Heart right ventricle (tissue), 16 donors: ENCODE measurements around the gene NHS. TPM values are rescaled to one million over a fixed set of nuclear protein-coding genes. Genes with fewer than 3 reads are reported as not detected.

Experiments used
- ATAC-seq, 8 donors: fragments of 200-7000 bp; cut with Tn5 transposase; one replicate each; pipeline ENCODE4 v1.9.1; 2020; ENCODE audit warnings: mild to moderate bottlenecking in 8 of 8, moderate library complexity in 8 of 8, moderate number of reproducible peaks in 1 of 8
- DNase-seq, 2 donors: peaks; one replicate each; pipeline ENCODE4 v3.0.0-alpha.2; 2020
- H3K27ac ChIP-seq, 10 donors: fragments of 200-600 bp; sonication (generic) in 2 of 10; one replicate each; pipeline versions ENCODE4 v1.5.0 to v1.8.0; 2020 to 2022; ENCODE audit warnings: mild to moderate bottlenecking in 3 of 10
- H3K27me3 ChIP-seq, 7 donors: fragments of 200-600 bp; one replicate each; pipeline ENCODE4 v1.8.0; 2021 to 2022; ENCODE audit warnings: mild to moderate bottlenecking in 2 of 7
- H3K36me3 ChIP-seq, 9 donors: fragments of 200-600 bp; sonication (generic) in 1 of 9; one replicate each; pipeline versions ENCODE4 v1.5.0 to v1.8.0; 2020 to 2022; ENCODE audit warnings: mild to moderate bottlenecking in 2 of 9
- H3K4me1 ChIP-seq, 9 donors: fragments of 200-600 bp; sonication (generic) in 1 of 9; one replicate each; pipeline versions ENCODE4 v1.5.0 to v1.8.0; 2020 to 2022; ENCODE audit warnings: mild to moderate bottlenecking in 4 of 9
- H3K4me3 ChIP-seq, 10 donors: fragments of 200-600 bp; sonication (generic) in 2 of 10; one replicate each; pipeline versions ENCODE4 v1.5.0 to v1.8.0; 2020 to 2022; ENCODE audit warnings: mild to moderate bottlenecking in 7 of 10, moderate library complexity in 2 of 10
- H3K9me3 ChIP-seq, 11 donors: fragments of 200-600 bp in 10 of 11; sonication (generic) in 2 of 11; one replicate each; pipeline versions ENCODE4 v1.5.0 to v1.8.0; 2013 to 2022; ENCODE audit warnings: mild to moderate bottlenecking in 2 of 11, control low read depth in 1 of 11, moderate library complexity in 1 of 11
- CTCF ChIP-seq, 9 donors: fragments of 200-600 bp; sonication (generic) in 2 of 9; IDR thresholded peaks; one replicate each; pipeline versions ENCODE4 v1.5.0 to v1.8.0; 2021 to 2022; ENCODE audit warnings: antibody characterized with exemption in 9 of 9, mild to moderate bottlenecking in 5 of 9, moderate library complexity in 1 of 9
- WGBS, 2 donors: extraction: QIAGEN DNeasy Blood & Tissue Kit; methylation state at CpG; one replicate each; pipeline ENCODE4 v1.1.7; 2013; ENCODE audit warnings: inconsistent platforms in 1 of 2; 5-methylcytosine and 5-hydroxymethylcytosine counted together
- intact Hi-C, 10 donors: fragments of 100-400 bp; cut with DNase I; formaldehyde crosslinking; loops; one replicate each; pipeline versions ENCODE4 v1.11.1 to v1.14.2; 2022
- long read RNA-seq, 3 donors: library from polyadenylated mRNA; unstranded; transcript quantifications; one replicate each; pipeline ENCODE4 v2.0.0, GENCODE V29; 2020 to 2021
- polyA plus RNA-seq, 2 donors: library from polyadenylated mRNA; stranded (reverse); fragments of 200-250 nt; gene quantifications; one replicate each; pipeline ENCODE4 v1.2.3, GENCODE V29; 2013
- total RNA-seq, 10 donors: library from RNA; stranded (reverse); fragmentation: NEBNext Ultra II Directional in 3 of 10; extraction: Animal tissue kit (Norgen Biotek cat#: 25700) in 3 of 10; gene quantifications; one replicate each; pipeline versions ENCODE4 v1.2.1 to v1.2.4, GENCODE V29; 2021 to 2023
- donor health status: Arrhythmogenic right ventricular cardiomyopathy.
- donor health status: ischemic (EF 13 %, LVEDD 7.1; RV severe dilation, severe dysfunction).
- donor health status: healthy with polysubstance abuse.
- donor health status: DM: no; HTN: yes; CAD: no.
- donor health status: DM: no; HTN: no; CAD: no.
- donor health status: ischemic (EF 25% LVEDD 6.9; RV normal size, moderate dysfunction).
- donor health status: ischemic (EF 25% LVEDD 5.7; RV mildly dilated, moderate dysfunction).
- donor health status: healthy.
- donor health status: DM: yes; HTN: yes; CAD: no.
- donor health status: Ischemic cardiomyopathy.
- donor health status: ischemic (EF 35%, LVEDD 5.7; RV mildly dilated, moderate dysfunction).
- donor health status: nonischemic (EF 11% LVEDD 7.7; RV severe dilation, severe dysfunction).
- donor health status: DM: yes; HTN: yes; CAD: no.
- donor health status: PGD.
- donor health status: ischemic (EF 29% LVEDD 5.4; RV normal size, mild dysfunction).
- donor health status: nonischemic (EF 23%, LVEDD 6.1; RV moderate dilation, normal function).

The NHS gene
- total RNA-seq (1 to 10 TPM in 8 of 10 donors, under 1 TPM in 2; 0.78 to 2.7 (median 1.3) TPM), polyA plus RNA-seq (under 1 TPM; 0.20 to 0.95 TPM)
- long read RNA-seq, donor 1, result 0 reads
- long read RNA-seq, donor 2, result 0 reads
- long read RNA-seq, donor 3, partial matches to known transcripts, result 1 of 4 reads
- long read RNA-seq, donor 3, other reads (novel, unspliced or antisense), result 3 of 4 reads

- H3K4me1 ChIP-seq, result peaks cover 0 to 7% (median 0%) of the 10 kb centered on the region in 9 donors
- WGBS, 2 donors, result 3 to 4% methylated on average over 29 to 50 of the region's 52 CpGs
- peaks cover 0 to 70% (median 0%) of the 10 kb centered on the region in 7 donors for H3K27me3 ChIP-seq
- intact Hi-C loops, result loop anchor here in 7 of 10 donors (5.0 to 10.0 kb wide), 9 partner anchors 130 to 318 kb away; no protein-coding TSS in a partner anchor
- ATAC-seq (peak; percentile 77 to 92 (median 90)), DNase-seq (peak; percentile 56 to 63)
- H3K9me3 ChIP-seq, result peaks cover 0 to 6% (median 0%) of the 10 kb centered on the region in 11 donors
- peak; percentile 20 to 59 (median 44) for TF ChIP-seq CTCF (IDR thresholded peaks at IDR 0.05)
- H3K36me3 ChIP-seq, result no peaks in the 10 kb centered on the region
- peak within 1 kb of the TSS in 5 of 10 donors; percentile 15 to 39 (median 31) for H3K27ac ChIP-seq
- H3K4me3 ChIP-seq, result peak within 1 kb of the TSS; percentile 18 to 60 (median 58)
These were observed at the start of gene NHS for GRCh38 chrX:17374619-17375366. Gene NHS (plus strand): TSS chrX:17375200. CDS start chrX:17375758, 558 bp downstream.

DNA sequence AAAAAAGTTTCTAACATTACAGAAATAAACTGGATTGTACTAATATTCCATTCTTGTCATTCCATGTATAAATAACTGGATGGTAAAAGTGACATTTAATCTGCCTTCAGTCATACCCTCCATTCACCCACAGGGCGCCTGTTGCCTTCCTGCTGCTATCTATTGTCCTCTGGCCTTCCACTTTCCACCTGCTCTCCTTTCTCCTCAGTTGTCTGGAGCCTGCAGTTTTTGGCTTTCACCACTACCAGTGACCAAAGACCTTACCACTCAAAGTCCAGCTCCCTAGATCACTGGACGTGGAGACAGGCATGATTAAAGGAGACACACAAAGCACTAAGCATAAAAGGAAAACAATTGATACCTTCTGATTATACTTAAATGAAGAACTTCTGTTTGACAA, 46.2 kb upstream of the NHS start:
- DNase-seq (no peak), ATAC-seq (no peak)
- Histone ChIP-seq H3K4me3 (no peak overlapping the region), H3K9me3 (no peaks in the 10 kb centered on the region), H3K4me1 (no peaks in the 10 kb centered on the region), H3K27ac (no peak overlapping the region), H3K27me3 (peaks cover 0 to 5% (median 0%) of the 10 kb centered on the region in 7 donors), H3K36me3 (no peaks in the 10 kb centered on the region)
- WGBS, 2 donors, result 81 to 94% methylated on average over 2 of the region's 2 CpGs
- TF ChIP-seq CTCF (IDR thresholded peaks at IDR 0.05), result no peak
- intact Hi-C loops, result no loop called here

GRCh38 chrX:17336377-17336776, 38.6 kb upstream of the NHS start:
- intact Hi-C loops, result no loop called here
- TF ChIP-seq CTCF (IDR thresholded peaks at IDR 0.05), result no peak
- ATAC-seq (no peak), DNase-seq (no peak)
- no peaks in the 10 kb centered on the region for H3K9me3 ChIP-seq
- H3K27ac ChIP-seq, result no peak overlapping the region
- H3K36me3 ChIP-seq, result no peaks in the 10 kb centered on the region
- no peaks in the 10 kb centered on the region for H3K4me1 ChIP-seq
- H3K4me3 ChIP-seq, result no peak overlapping the region
- no peaks in the 10 kb centered on the region for H3K27me3 ChIP-seq

- H3K27me3 ChIP-seq, result no peaks in the 10 kb centered on the region
- TF ChIP-seq CTCF (IDR thresholded peaks at IDR 0.05), result no peak
- H3K36me3 ChIP-seq, result no peaks in the 10 kb centered on the region
- no peak overlapping the region for H3K4me3 ChIP-seq
- no peak overlapping the region for H3K27ac ChIP-seq
- 61 to 75% methylated on average over 4 of the region's 4 CpGs for WGBS, 2 donors
- ATAC-seq (no peak), DNase-seq (no peak)
- intact Hi-C loops, result no loop called here
- peaks cover 0 to 10% (median 0%) of the 10 kb centered on the region in 11 donors for H3K9me3 ChIP-seq
- no peaks in the 10 kb centered on the region for H3K4me1 ChIP-seq
These were observed 19.0 kb upstream of the NHS start for GRCh38 chrX:17355976-17356375.
